ENCODE results near the gene UACA. TPM values are rescaled to one million over a fixed set of nuclear protein-coding genes. Genes with fewer than 3 reads are reported as not detected.

The UACA gene
- total RNA-seq, 1 donor from 2014 or later, result 39.9 TPM

DNA sequence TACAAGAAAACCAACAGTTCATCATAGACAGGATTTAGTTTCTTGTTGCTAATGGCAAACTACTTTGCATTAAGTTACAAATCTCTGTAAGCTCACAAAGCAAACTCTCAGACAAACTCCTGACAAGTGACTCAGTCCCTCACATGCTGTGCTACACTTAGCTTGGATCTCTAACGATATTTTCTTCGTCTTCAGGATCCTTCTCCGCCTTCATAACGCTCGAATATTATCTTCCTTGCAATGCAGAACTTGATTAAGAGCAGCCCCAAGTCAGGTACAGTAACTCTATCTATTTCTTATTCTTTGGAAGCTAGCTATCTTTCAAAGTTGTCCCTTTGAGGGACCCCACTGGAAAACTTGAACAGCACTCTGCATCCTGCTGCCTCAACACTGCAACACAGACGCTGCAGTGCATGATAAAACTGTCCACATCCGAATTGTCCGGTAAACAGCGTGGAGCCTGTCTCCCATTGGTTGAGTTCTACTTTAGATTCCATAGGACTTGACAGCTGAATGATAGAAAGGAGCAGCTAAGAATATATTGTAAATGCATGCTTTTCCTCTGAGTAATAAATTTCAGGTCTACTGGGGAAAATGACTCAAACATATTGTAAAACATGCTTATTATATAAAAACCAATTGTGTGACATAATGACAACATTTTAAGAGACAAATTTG, 61.3 kb downstream of the UACA start:
- H3K4me3 ChIP-seq, result peak overlapping the region; percentile 33
- H3K27ac ChIP-seq, result peak overlapping the region; percentile 72
- H3K9me3 ChIP-seq, result no peaks in the 10 kb centered on the region
- peaks cover 5% of the 10 kb centered on the region for H3K27me3 ChIP-seq
- ATAC-seq (no peak), DNase-seq (no peak)
- H3K36me3 ChIP-seq, result no peaks in the 10 kb centered on the region
- H3K4me1 ChIP-seq, result peaks cover 30% of the 10 kb centered on the region
- intact Hi-C loops (cut with DNase I), result no loop called here
- TF ChIP-seq, protein P1, sequence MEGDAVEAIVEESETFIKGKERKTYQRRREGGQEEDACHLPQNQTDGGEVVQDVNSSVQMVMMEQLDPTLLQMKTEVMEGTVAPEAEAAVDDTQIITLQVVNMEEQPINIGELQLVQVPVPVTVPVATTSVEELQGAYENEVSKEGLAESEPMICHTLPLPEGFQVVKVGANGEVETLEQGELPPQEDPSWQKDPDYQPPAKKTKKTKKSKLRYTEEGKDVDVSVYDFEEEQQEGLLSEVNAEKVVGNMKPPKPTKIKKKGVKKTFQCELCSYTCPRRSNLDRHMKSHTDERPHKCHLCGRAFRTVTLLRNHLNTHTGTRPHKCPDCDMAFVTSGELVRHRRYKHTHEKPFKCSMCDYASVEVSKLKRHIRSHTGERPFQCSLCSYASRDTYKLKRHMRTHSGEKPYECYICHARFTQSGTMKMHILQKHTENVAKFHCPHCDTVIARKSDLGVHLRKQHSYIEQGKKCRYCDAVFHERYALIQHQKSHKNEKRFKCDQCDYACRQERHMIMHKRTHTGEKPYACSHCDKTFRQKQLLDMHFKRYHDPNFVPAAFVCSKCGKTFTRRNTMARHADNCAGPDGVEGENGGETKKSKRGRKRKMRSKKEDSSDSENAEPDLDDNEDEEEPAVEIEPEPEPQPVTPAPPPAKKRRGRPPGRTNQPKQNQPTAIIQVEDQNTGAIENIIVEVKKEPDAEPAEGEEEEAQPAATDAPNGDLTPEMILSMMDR (IDR thresholded peaks at IDR 0.05), result no peak

DNA sequence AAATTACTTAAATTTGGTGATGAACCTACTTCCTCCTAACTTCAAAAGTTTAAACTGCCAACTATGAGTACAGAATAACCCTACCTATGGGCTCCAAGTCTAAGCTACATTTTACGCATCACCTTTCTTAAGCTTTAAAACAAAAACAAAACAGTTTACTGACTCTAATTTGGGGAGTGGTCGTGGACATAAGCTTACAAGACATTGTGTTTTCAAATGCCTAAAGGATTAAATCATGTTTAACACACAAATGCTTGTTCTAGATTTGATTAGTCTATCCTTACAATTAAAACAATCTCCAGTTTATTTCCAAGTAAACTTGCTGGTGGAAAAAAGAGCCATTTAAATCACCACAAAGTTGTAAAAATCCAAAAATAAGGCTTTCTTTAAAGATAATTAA, 62.2 kb downstream of the UACA start:
- DNase-seq (no peak), ATAC-seq (no peak)
- peaks cover 5% of the 10 kb centered on the region for H3K27me3 ChIP-seq
- H3K4me1 ChIP-seq, result peaks cover 30% of the 10 kb centered on the region
- peak overlapping the region; percentile 72 for H3K27ac ChIP-seq
- intact Hi-C loops (cut with DNase I), result no loop called here
- no peaks in the 10 kb centered on the region for H3K9me3 ChIP-seq
- TF ChIP-seq, protein P1 (IDR thresholded peaks at IDR 0.05), result no peak
- H3K36me3 ChIP-seq, result no peaks in the 10 kb centered on the region
- H3K4me3 ChIP-seq, result peak overlapping the region; percentile 33

DNA sequence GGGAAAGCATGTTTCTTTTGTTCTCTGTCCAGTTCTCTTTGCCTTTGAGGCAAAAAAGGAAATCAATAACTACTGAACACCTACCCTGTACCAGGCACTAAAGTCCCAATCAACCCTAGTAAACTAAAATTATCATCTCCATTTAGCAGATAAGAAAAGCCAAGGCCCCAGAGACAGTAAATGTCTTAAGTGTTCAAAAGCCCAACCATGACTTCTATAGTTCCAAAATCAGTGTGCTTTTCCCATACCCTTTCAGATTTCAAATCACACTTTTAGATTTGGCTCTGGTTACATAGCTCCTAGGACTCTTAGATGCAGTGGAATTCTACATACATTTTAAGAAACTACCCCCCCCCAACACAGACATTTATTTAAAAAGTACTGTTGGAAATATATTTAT, 63.5 kb downstream of the UACA start:
- intact Hi-C loops (cut with DNase I), result no loop called here
- H3K9me3 ChIP-seq, result no peaks in the 10 kb centered on the region
- peaks cover 5% of the 10 kb centered on the region for H3K27me3 ChIP-seq
- TF ChIP-seq, protein P1 (IDR thresholded peaks at IDR 0.05), result no peak
- H3K36me3 ChIP-seq, result no peaks in the 10 kb centered on the region
- H3K4me3 ChIP-seq, result peak overlapping the region; percentile 6
- ATAC-seq, result no peak
- H3K4me1 ChIP-seq, result peaks cover 24% of the 10 kb centered on the region
- peak overlapping the region; percentile 72 for H3K27ac ChIP-seq
- no peak for DNase-seq

DNA sequence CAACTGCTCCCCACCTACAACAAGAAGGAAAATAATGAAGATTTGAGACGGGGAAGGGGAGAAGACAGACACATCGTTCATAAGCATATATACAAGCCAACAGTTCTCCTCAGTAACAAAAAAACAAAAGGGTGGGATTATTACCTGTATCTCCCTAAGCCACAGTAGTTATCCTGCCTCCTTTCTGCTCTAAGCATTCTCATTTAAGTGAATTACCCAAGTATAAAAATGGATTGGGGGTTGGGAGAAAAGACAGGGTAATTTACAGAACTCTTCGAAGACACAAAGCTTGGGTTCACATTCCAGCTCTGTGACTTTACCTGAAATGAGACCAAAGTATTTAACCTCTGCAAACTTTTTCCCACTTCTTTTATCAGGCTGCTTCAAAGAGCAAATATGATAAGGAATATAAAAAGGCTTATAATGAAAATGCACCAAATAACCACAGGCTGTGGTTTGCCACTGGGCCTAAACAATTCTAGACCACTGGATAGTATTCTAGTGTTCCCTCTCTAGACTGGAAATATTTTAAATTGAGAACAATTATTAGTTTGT, 64.4 kb downstream of the UACA start:
- intact Hi-C loops (cut with DNase I), result no loop called here
- no peaks in the 10 kb centered on the region for H3K9me3 ChIP-seq
- DNase-seq (no peak), ATAC-seq (no peak)
- TF ChIP-seq, protein P1 (IDR thresholded peaks at IDR 0.05), result no peak
- H3K4me3 ChIP-seq, result no peak overlapping the region
- peaks cover 24% of the 10 kb centered on the region for H3K4me1 ChIP-seq
- no peaks in the 10 kb centered on the region for H3K27me3 ChIP-seq
- H3K36me3 ChIP-seq, result no peaks in the 10 kb centered on the region
- peak overlapping the region; percentile 72 for H3K27ac ChIP-seq

DNA sequence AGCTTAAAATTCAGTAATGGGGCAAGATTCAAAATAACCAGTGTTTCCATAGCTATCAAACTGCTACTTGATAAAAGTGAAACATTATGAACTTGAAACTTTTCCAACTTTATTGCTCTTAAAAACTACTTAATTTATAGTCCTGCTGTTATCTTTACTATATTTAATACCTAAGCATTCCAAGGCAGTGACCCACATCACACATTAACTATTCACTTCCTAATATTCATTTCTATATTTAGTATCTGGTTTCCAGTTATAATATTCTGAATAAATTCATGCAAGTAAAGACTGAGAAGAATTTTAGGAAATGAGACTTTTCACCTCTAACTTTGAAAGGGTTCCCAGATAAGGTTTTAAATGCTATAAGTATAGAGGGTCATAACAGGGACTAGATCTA, 64.9 kb downstream of the UACA start:
- H3K4me1 ChIP-seq, result peaks cover 22% of the 10 kb centered on the region

More for the DNA sequence above, 64.9 kb downstream of the UACA start:
- H3K27ac ChIP-seq, result peak overlapping the region; percentile 49
- no peak for DNase-seq
- no peaks in the 10 kb centered on the region for H3K36me3 ChIP-seq
- no peaks in the 10 kb centered on the region for H3K27me3 ChIP-seq
- intact Hi-C loops (cut with DNase I), result no loop called here
- no peaks in the 10 kb centered on the region for H3K9me3 ChIP-seq
- no peak for ATAC-seq
- TF ChIP-seq, protein P1 (IDR thresholded peaks at IDR 0.05), result no peak
- no peak overlapping the region for H3K4me3 ChIP-seq

Data from upper lobe of right lung (tissue), 1 donor.